Naive thymus-derived CD4-positive, alpha-beta T cell (primary cell): ENCODE data around the gene ZNF3. TPM values are rescaled to one million over a fixed set of nuclear protein-coding genes. Genes with fewer than 3 reads are reported as not detected.
A peak's percentile ranks its signal among the peaks of the same experiment; 100 is the strongest.

Experiments used
- ATAC-seq: fragments of 150-1000 bp; cut with Tn5 transposase; 2 replicates; pipeline ENCODE4 v1.10.0; 2021; ENCODE audit warnings: mild to moderate bottlenecking, moderate library complexity
- CTCF ChIA-PET: fragments of 350-600 bp; sonication (Branson Sonifier 250); formaldehyde crosslinking; loops from one replicate; lab custom pipeline; 2021; ENCODE audit warnings: antibody characterized with exemption; lab: Charles Lee
- POLR2A ChIA-PET: fragments of 350-600 bp; sonication (Branson Sonifier 250); formaldehyde crosslinking; loops from one replicate; lab custom pipeline; 2021; ENCODE audit warnings: antibody characterized with exemption, inconsistent platforms; lab: Charles Lee
- DNase-seq, 9 donors: peaks; one replicate each; pipeline versions ENCODE4 v3.0.0 to v3.0.0-alpha.2; 2020 to 2022; ENCODE audit warnings: mixed read lengths in 1 of 9
- H3K27ac ChIP-seq: one replicate; pipeline ENCODE4 v1.7.0; 2013; ENCODE audit warnings: mild to moderate bottlenecking, low read depth, low read length, moderate library complexity
- H3K27me3 ChIP-seq, 2 donors: one replicate each; pipeline ENCODE4 v1.7.0; 2013; ENCODE audit warnings: low read length in 2 of 2, mild to moderate bottlenecking in 2 of 2, moderate library complexity in 2 of 2; ENCODE audit not compliant: control insufficient read depth in 2 of 2, insufficient read depth in 2 of 2
- H3K36me3 ChIP-seq, 3 experiments: 1 replicate in 2 of 3; 2 replicates in 1 of 3; pipeline ENCODE4 v1.7.0; 2013; ENCODE audit warnings: low read length in 3 of 3, mild to moderate bottlenecking in 3 of 3, moderate library complexity in 1 of 3; ENCODE audit not compliant: insufficient read depth in 3 of 3, control insufficient read depth in 2 of 3
- H3K4me1 ChIP-seq, 2 donors: one replicate each; pipeline ENCODE4 v1.7.0; 2013; ENCODE audit warnings: low read length in 2 of 2, mild to moderate bottlenecking in 2 of 2, moderate library complexity in 1 of 2; ENCODE audit not compliant: control insufficient read depth in 2 of 2, insufficient read depth in 2 of 2
- H3K4me3 ChIP-seq: 2 replicates; pipeline ENCODE4 v1.7.0; 2013; ENCODE audit warnings: mild to moderate bottlenecking, low read length
- H3K9me3 ChIP-seq, 3 experiments: 1 replicate in 2 of 3; 2 replicates in 1 of 3; pipeline ENCODE4 v1.7.0; 2013; ENCODE audit warnings: low read length in 3 of 3; ENCODE audit not compliant: control insufficient read depth in 2 of 3
- H3K27ac Mint-ChIP-seq, 9 donors: one replicate each; pipeline ENCODE4 v1.8.0; 2020 to 2022; ENCODE audit warnings: mixed read lengths in 9 of 9, mild to moderate bottlenecking in 8 of 9, moderate library complexity in 5 of 9, inconsistent platforms in 2 of 9
- H3K27me3 Mint-ChIP-seq, 5 donors: one replicate each; pipeline ENCODE4 v1.8.0; 2021 to 2022; ENCODE audit warnings: mixed read lengths in 5 of 5, mild to moderate bottlenecking in 1 of 5
- H3K36me3 Mint-ChIP-seq, 5 donors: one replicate each; pipeline ENCODE4 v1.8.0; 2020 to 2022; ENCODE audit warnings: mixed read lengths in 5 of 5, mild to moderate bottlenecking in 3 of 5, inconsistent platforms in 1 of 5
- H3K4me1 Mint-ChIP-seq, 7 donors: one replicate each; pipeline ENCODE4 v1.8.0; 2020 to 2022; ENCODE audit warnings: mixed read lengths in 7 of 7, mild to moderate bottlenecking in 3 of 7, inconsistent platforms in 1 of 7
- H3K4me3 Mint-ChIP-seq, 10 donors: one replicate each; pipeline ENCODE4 v1.8.0; 2020 to 2022; ENCODE audit warnings: mild to moderate bottlenecking in 10 of 10, mixed read lengths in 10 of 10, moderate library complexity in 6 of 10, inconsistent platforms in 2 of 10
- H3K9me3 Mint-ChIP-seq, 11 donors: one replicate each; pipeline ENCODE4 v1.8.0; 2020 to 2022; ENCODE audit warnings: mixed read lengths in 11 of 11, mild to moderate bottlenecking in 4 of 11, inconsistent platforms in 1 of 11, moderate library complexity in 1 of 11
- intact Hi-C, 2 donors: fragments of 100-400 bp; cut with micrococcal nuclease; formaldehyde crosslinking; loops; one replicate each; pipeline ENCODE4 v1.15.1; 2023
- polyA plus RNA-seq, 2 donors: library from polyadenylated mRNA; unstranded; fragments of 300-500 nt; fragmentation: Illumina TruSeq; gene quantifications; one replicate each; pipeline ENCODE4 v1.2.3, GENCODE V29; 2021
- total RNA-seq, 6 experiments: library from RNA in 5 of 6; stranded (reverse) in 5 of 6; gene quantifications; 1 replicate in 5 of 6; 2 replicates in 1 of 6; pipeline ENCODE4 v1.2.3 and lab custom pipeline; 2021 to 2026

Gene ZNF3
- total and polyA plus RNA-seq, 7 experiments from 2014 or later = 20.3 to 48.0 (median 35.0) TPM

DNA sequence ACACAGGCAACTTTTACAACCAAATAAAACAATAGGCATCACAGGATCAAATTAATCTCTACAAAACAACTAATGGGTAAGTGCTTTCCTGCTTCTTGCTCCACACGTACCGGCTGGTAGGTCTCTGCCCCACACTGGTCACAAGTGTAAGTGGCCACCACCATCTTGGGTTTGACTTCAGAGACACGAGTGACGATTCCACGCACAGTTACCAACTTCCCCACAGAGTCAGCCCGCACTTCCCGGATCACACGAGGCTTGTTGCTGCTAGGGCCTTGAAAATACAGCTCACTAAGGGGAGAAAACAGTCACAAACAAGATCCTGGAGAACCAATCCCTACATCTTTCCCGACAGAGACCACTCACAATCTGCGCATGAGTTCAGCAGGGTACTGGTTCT lies 17.4 kb upstream of the ZNF3 start:
- intact Hi-C loops = no loop called here
- ChIA-PET POLR2A (interaction anchor here (0.5 to 4.6 kb wide), 7 partner anchors 10 to 1150 kb away, joined by 3 to 107 read pairs (median 4); partner anchors contain the start of genes COPS6, MBLAC1, TRIM4 and ZCWPW1), CTCF (no interaction called here)
- no peaks in the 10 kb centered on the region for H3K27me3 Mint-ChIP-seq
- no peak overlapping the region for H3K4me3 ChIP-seq
- peaks cover 25 to 41% (median 32%) of the 10 kb centered on the region in 5 donors for H3K36me3 Mint-ChIP-seq
- DNase-seq (no peak), ATAC-seq (no peak)
- peaks cover 27 to 54% (median 39%) of the 10 kb centered on the region in 7 donors for H3K4me1 Mint-ChIP-seq
- H3K27ac ChIP-seq = peak overlapping the region; percentile 91
- no peaks in the 10 kb centered on the region for H3K27me3 ChIP-seq
- H3K4me3 Mint-ChIP-seq = peak overlapping the region; percentile 85 to 95 (median 93)
- H3K4me1 ChIP-seq = peaks cover 17 to 25% of the 10 kb centered on the region in 2 donors
- no peaks in the 10 kb centered on the region for H3K9me3 ChIP-seq
- H3K9me3 Mint-ChIP-seq = peaks cover 0 to 5% (median 0%) of the 10 kb centered on the region in 11 donors
- peak overlapping the region; percentile 59 to 98 (median 96) for H3K27ac Mint-ChIP-seq
- H3K36me3 ChIP-seq = peaks cover 25 to 61% (median 38%) of the 10 kb centered on the region in 3 experiments

DNA sequence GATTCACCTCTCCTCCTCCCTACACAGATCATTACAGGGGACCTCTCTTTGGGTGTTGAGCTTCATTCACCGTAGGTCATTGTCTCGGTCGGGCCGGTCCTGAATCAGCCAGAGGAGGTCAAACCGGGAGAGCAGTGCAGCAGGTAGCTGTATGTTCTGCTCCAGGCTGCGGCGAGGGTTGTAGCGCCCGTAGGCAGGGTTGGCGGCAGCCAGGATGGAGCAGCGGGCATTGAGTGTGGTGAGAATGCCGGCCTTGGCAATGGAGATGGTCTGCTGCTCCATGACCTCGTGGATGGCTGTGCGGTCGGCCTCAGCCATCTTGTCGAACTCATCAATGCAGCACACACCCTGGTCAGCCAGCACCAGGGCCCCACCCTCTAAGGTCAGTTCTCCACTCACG lies 14.2 kb upstream of the ZNF3 start:
- CTCF ChIA-PET = interaction anchor here (0.6 kb wide), 1 partner anchor 396 kb away, joined by 3 read pairs; no protein-coding TSS in a partner anchor
- Histone ChIP-seq H3K27ac (no peak overlapping the region), H3K9me3 (no peaks in the 10 kb centered on the region), H3K4me1 (peaks cover 15 to 25% of the 10 kb centered on the region in 2 donors), H3K36me3 (peaks cover 25 to 89% (median 45%) of the 10 kb centered on the region in 3 experiments), H3K27me3 (no peaks in the 10 kb centered on the region), H3K4me3 (no peak overlapping the region)
- Mint-ChIP-seq H3K27me3 (no peaks in the 10 kb centered on the region), H3K27ac (peak overlapping the region in 6 of 9 donors; percentile 14 to 59 (median 54)), H3K4me1 (peaks cover 25 to 56% (median 39%) of the 10 kb centered on the region in 7 donors), H3K4me3 (peak overlapping the region in 1 of 10 donors; percentile 29), H3K9me3 (peaks cover 0 to 5% (median 0%) of the 10 kb centered on the region in 11 donors), H3K36me3 (peaks cover 25 to 72% (median 41%) of the 10 kb centered on the region in 5 donors)
- intact Hi-C loops = no loop called here
- no peak for DNase-seq
- ATAC-seq = no peak
- POLR2A ChIA-PET = interaction anchor here (0.5 to 1.4 kb wide), 3 partner anchors 9 to 28 kb away, joined by 3 read pairs; no protein-coding TSS in a partner anchor

DNA sequence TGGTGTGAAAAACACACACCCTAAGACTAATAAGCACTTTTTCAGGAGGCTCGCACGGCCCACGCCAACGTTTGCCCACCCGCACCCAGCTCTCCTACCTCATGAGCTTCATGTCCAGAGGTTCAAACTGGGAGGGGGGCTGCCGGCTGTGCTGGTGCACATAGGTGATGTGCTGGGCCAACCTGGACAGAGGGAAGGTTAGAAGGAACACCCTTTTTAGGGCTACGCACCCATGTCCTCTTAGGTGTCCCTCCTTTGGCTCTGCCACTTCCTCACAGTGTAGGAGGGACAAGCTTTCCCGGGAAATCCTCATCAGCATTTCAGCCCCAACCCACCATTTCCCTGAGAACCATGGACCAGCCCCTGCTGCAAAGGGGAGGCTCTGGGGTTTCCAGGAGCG lies 13.8 kb upstream of the ZNF3 start:
- peaks cover 25 to 91% (median 48%) of the 10 kb centered on the region in 3 experiments for H3K36me3 ChIP-seq
- H3K27me3 ChIP-seq = no peaks in the 10 kb centered on the region
- intact Hi-C loops = no loop called here
- H3K9me3 ChIP-seq = no peaks in the 10 kb centered on the region
- Mint-ChIP-seq H3K27me3 (no peaks in the 10 kb centered on the region), H3K27ac (peak overlapping the region in 3 of 9 donors; percentile 24 to 59 (median 52)), H3K4me1 (peaks cover 25 to 59% (median 43%) of the 10 kb centered on the region in 7 donors), H3K4me3 (no peak overlapping the region), H3K9me3 (peaks cover 0 to 1% (median 0%) of the 10 kb centered on the region in 11 donors), H3K36me3 (peaks cover 25 to 76% (median 45%) of the 10 kb centered on the region in 5 donors)
- H3K4me1 ChIP-seq = peaks cover 15 to 25% of the 10 kb centered on the region in 2 donors
- CTCF ChIA-PET = interaction anchor here (0.6 kb wide), 1 partner anchor 396 kb away, joined by 3 read pairs; no protein-coding TSS in a partner anchor
- no peak overlapping the region for H3K27ac ChIP-seq
- ATAC-seq = no peak
- H3K4me3 ChIP-seq = no peak overlapping the region
- no peak for DNase-seq
- POLR2A ChIA-PET = interaction anchor here (0.5 to 1.4 kb wide), 4 partner anchors 10 to 29 kb away, joined by 3 read pairs; no protein-coding TSS in a partner anchor

DNA sequence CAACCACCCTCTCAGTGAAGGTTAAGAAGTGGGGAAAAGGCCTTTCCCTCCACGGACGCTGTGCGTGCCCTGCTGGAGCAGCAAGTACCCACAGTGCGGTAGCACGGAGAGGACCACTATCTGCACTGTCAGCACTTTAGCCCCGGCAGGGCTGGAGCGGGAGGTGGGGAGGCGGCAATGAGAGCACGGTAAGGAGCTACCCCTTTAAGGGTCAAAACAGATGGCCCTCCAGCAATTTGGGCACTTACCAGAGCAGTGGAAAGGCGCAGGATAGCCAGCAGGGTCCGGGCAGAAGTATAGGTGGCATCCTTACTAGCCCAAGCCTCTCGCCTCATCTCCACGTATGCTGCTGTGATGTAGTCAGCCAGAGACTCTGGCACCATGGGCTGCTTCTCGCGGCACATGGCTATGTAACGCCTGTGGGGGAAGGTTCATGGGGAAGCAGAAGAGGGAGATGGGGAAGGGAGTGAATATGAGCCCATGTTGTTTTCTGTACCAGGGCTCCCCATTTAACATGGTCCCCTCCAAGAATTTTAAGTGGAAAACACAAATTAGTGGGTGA lies 12.5 kb upstream of the ZNF3 start:
- intact Hi-C loops = no loop called here
- no peaks in the 10 kb centered on the region for H3K27me3 Mint-ChIP-seq
- no peak overlapping the region for H3K27ac ChIP-seq
- peaks cover 22 to 70% (median 38%) of the 10 kb centered on the region in 5 donors for H3K36me3 Mint-ChIP-seq
- POLR2A ChIA-PET = interaction anchor here (0.9 kb wide), 1 partner anchor 27 kb away, joined by 3 read pairs; no protein-coding TSS in a partner anchor
- no peak for DNase-seq
- no peak overlapping the region for H3K4me3 Mint-ChIP-seq
- peaks cover 0 to 5% (median 0%) of the 10 kb centered on the region in 11 donors for H3K9me3 Mint-ChIP-seq
- CTCF ChIA-PET = no interaction called here
- peaks cover 20 to 55% (median 40%) of the 10 kb centered on the region in 7 donors for H3K4me1 Mint-ChIP-seq
- H3K27me3 ChIP-seq = no peaks in the 10 kb centered on the region
- ATAC-seq = no peak
- H3K4me3 ChIP-seq = no peak overlapping the region
- H3K36me3 ChIP-seq = peaks cover 25 to 89% (median 44%) of the 10 kb centered on the region in 3 experiments
- H3K9me3 ChIP-seq = no peaks in the 10 kb centered on the region
- H3K27ac Mint-ChIP-seq = peak overlapping the region in 1 of 9 donors; percentile 38
- peaks cover 6 to 20% of the 10 kb centered on the region in 2 donors for H3K4me1 ChIP-seq

DNA sequence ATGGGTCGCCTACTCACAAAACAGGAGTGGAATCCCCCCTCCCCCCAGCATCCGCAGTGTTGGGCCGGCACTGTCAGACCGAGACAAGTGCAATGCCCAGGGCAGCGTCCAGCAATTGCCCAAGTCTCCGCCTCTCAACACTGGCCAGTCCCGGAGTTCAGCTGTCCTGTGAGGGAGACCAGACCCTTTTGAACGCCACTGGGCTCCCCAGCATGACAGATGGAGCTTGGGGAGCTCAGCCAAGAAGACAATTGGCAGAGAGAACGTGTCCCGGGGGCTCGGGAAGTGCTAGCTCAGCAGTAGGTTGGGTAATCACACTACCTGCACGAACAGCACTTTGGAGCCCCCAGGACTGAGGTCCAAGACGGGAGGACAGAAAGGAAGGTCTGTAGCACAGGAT lies 12.0 kb upstream of the ZNF3 start:
- H3K27ac ChIP-seq = no peak overlapping the region
- peaks cover 22 to 85% (median 39%) of the 10 kb centered on the region in 3 experiments for H3K36me3 ChIP-seq
- no peaks in the 10 kb centered on the region for H3K27me3 ChIP-seq
- Mint-ChIP-seq H3K4me1 (peaks cover 15 to 51% (median 35%) of the 10 kb centered on the region in 7 donors), H3K27me3 (no peaks in the 10 kb centered on the region), H3K36me3 (peaks cover 17 to 65% (median 33%) of the 10 kb centered on the region in 5 donors), H3K27ac (peak overlapping the region in 1 of 9 donors; percentile 10), H3K9me3 (peaks cover 0 to 6% (median 0%) of the 10 kb centered on the region in 11 donors), H3K4me3 (no peak overlapping the region)
- ChIA-PET CTCF (no interaction called here), POLR2A (no interaction called here)
- ATAC-seq (no peak), DNase-seq (no peak)
- intact Hi-C loops = no loop called here
- H3K9me3 ChIP-seq = no peaks in the 10 kb centered on the region
- no peak overlapping the region for H3K4me3 ChIP-seq
- peaks cover 5 to 15% of the 10 kb centered on the region in 2 donors for H3K4me1 ChIP-seq

DNA sequence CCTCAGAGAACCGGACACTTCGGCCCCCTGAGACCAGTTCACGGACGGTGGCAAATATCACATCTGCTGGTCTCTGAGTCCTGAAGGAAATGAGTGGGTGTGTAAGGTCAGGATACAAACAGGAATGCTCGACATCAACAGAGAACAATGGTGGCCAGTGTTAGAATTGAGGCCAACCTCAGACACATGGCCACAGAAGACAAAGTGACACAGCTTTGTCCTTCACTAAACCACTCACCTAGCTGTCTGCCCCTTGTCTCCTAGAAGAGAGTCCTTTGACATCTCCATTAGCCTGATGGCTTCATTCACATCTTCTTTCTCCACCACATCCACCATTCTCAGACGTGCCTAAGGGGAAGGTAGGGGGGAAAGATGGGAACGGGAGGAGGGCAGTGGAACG lies 11.5 kb upstream of the ZNF3 start:
- Mint-ChIP-seq H3K9me3 (peaks cover 0 to 9% (median 0%) of the 10 kb centered on the region in 11 donors), H3K27ac (peak overlapping the region in 2 of 9 donors; percentile 10 to 29), H3K4me3 (no peak overlapping the region), H3K4me1 (peaks cover 13 to 49% (median 30%) of the 10 kb centered on the region in 7 donors), H3K36me3 (peaks cover 13 to 60% (median 28%) of the 10 kb centered on the region in 5 donors), H3K27me3 (no peaks in the 10 kb centered on the region)
- no peak for DNase-seq
- peaks cover 17 to 81% (median 35%) of the 10 kb centered on the region in 3 experiments for H3K36me3 ChIP-seq
- H3K4me3 ChIP-seq = no peak overlapping the region
- H3K27ac ChIP-seq = no peak overlapping the region
- intact Hi-C loops = no loop called here
- no peak for ATAC-seq
- no peaks in the 10 kb centered on the region for H3K9me3 ChIP-seq
- POLR2A ChIA-PET = no interaction called here
- peaks cover 9 to 10% of the 10 kb centered on the region in 2 donors for H3K4me1 ChIP-seq
- CTCF ChIA-PET = no interaction called here
- H3K27me3 ChIP-seq = no peaks in the 10 kb centered on the region
